HG03460 (cell line): ENCODE measurements around the gene MT1H.

Source experiments
- ATAC-seq: cut with Tn5 transposase; IDR thresholded peaks from one replicate; pipeline ENCODE4 v1.9.1; 2021; ENCODE audit not compliant: unreplicated experiment

Gene MT1H

DNA sequence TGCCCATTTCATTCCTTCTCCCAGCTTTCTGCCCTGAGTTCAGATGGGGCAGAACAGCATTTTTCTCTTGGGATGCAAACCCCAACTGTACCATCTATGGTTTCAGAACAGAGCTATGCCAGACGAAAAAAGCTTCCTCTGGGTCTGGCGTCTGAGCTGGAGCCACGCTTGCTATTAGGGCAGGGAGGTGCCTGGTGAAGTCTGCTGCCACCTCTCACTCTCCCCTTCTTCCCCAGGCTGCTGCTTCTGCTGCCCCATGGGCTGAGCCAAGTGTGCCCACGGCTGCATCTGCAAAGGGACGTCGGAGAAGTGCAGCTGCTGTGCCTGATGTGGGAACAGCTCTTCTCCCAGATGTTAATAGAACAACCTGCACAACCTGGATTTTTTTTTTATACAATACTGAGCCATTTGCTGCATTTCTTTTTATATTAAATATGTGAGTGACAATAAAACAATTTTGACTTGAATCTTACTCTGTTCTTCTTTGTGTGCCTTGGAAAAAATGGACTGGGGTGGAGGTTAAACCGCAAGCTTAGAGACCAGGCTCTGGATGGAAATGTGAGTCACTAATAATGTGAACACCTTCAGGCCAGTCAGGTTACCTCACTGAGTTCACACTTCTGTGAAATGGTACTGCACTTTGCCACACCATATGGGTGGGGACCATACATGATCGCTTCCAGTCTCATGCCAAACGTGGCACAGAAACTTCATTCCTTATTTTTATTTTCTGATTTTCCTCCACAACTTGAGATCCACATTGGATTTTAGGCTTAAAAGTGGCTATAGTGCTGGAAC, 32.8 kb upstream of the MT1H start:
- no peak for ATAC-seq

DNA sequence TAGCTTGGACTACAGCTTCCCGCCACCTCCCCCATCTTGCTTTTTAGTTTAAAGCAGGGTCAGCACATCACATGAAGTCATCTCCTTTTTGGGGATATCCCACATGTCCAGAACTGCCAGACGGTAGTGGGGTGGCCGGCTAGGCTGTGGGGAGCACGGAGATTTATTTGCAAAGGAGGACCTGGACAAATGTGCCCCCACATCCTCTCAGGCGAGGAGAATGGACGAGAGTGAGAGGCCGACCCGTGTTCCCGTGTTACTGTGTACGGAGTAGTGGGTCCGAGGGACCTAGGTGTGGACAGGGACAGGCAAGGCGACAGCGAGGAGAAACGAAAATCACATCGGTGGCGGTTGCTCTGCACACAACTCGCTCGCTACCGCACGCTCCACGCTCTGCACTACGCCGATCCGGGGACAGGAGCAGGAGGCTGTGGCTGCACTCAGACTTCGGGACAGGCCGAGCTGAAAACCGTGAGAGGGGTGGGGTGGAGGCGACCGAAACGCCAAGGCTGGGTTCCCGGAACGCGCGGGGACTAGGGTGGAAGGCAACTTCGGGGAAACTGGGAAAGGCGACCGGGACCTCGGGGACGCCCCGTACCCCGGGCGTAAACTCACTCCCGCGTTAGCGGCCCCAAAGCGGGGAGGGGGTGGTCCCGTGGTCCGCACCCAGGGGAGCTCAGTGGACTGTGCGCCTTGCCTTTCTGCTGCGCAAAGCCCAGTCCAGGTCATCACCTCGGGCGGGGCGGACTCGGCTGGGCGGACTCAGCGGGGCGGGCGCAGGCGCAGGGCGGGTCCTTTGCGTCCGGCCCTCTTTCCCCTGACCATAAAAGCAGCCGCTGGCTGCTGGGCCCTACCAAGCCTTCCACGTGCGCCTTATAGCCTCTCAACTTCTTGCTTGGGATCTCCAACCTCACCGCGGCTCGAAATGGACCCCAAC, 31.5 kb upstream of the MT1H start, which contains the start of gene MT1A:
MT1A (plus strand) TSS at position 853 of the 937 bp plus-strand sequence; CDS start at position 926, 73 bp downstream.
- ATAC-seq, result no peak

DNA sequence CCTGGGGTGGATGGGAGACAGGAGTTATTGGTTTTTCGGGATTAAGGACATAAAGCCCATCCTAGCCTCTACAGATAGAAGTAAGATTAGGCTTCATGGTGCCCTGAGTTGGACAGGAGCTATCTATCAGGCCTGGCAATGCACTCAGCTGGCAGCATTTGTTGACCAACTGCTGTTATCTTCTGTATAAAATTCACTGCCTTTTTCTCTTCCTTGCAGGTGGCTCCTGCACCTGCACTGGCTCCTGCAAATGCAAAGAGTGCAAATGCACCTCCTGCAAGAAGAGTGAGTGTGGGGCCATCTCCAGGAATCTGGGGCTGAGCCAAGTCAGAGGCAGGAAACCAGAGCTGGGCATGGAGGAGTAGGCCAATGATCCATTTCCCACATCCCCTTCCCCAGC, 30.6 kb upstream of the MT1H start:
- ATAC-seq, result no peak

DNA sequence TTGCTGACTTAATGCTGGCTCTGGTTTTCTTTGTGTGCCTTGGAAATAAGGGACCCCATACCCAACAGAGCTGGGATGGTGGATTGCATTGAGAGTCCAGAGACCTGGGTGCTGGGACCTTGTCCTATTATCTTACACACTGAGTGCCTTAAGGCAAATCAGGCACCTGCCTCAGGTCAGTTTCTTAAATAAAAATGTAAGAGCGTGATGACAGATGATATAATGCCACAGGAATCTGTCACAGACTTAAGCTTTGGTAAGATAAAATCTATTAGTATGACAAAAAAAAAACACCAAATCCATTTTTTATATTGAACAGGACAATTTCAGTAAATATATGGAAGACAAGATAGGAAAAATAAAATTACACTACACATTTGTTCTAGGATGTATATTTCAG, 29.5 kb upstream of the MT1H start:
- ATAC-seq, result no peak

DNA sequence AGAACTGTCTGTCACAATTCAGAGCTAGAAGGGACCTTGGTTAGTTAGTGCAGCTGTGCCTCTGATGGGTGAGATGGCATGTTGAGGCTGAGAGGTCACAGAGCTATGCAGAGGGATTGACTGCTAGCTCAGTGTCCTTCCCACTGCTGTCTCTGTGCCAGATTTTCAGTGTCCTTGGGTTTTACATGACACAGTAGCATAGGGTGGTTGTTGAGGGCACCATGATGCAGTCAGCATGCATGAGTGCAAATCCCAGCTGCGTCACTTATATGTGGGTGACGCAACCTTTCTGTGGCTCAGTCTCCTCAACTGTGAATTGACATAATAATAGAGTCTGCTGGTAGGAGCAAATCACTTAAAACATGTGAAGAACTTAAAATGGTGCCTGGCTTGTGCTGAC, 28.4 kb upstream of the MT1H start:
- no peak for ATAC-seq

DNA sequence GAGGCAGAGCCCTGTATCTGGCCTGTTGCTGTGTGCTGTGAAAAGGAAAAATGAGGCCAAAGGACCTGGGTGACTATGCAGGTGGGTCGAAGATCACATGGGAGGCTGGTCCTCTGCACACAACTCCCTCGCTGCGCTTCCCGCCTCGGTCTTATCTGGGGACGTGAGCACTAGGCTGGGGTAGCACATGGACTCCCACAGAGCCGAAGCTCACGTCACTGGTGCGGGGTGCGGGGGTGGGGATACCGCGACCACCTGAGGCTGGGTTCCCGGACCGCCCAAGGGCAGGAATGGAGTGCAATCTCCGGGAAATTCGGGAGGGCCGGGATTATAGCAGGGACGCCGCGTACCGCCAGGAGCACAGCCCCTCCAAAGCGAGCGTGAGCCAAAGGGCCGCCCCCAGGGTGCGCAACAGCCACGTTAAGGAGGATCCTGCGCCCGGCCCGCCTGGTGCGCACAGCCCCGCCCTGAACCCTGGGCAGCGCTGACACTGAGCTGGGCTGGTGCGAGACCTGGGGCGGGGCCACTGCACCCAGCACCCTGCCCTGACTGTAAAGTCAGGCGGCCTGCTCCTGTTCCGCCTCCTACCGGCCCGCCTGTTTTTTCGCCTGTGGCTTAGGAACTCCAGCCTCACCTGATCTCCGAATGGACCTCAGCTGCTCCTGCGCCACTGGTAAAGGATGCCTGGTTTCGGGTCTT, 26.4 kb upstream of the MT1H start:
- ATAC-seq, result peak; percentile 77

DNA sequence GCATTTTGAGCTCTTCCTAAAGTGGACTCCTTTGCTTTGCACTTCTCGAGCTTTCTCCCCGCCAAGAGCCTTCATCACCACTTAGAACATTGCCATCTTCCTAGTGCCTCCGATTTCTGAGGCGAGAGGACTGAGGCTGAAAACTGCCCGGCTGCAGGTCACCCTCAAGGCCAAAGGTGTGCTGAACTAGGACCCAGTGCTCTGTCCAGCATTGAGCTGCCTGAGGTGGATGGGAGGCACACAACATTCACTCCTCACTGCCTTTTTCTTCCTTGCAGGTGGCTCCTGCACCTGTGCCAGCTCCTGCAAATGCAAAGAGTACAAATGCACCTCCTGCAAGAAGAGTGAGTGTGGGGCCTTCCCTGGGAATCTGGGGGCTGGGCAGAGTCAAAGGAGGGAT, 25.8 kb upstream of the MT1H start:
- ATAC-seq, result no peak

DNA sequence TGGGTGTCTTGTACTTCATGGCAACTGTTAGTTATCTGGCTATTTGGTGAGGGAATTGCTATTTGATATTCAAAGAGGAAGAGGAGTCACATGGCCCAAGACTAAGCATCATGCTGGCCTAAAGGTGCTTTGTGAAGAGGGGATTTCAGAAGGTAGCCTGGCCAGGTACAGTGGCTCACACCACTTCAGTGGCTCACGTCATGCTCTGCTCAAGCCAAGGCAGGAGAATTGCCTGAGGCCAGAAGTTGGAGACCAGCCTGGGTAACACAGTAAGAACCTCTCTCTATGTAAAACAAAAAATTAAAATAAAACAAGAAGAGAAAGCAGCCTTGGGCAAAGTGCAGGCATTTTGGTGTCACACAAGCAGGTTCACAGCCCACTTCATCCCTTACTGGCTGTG, 24.3 kb upstream of the MT1H start:
- ATAC-seq, result no peak

DNA sequence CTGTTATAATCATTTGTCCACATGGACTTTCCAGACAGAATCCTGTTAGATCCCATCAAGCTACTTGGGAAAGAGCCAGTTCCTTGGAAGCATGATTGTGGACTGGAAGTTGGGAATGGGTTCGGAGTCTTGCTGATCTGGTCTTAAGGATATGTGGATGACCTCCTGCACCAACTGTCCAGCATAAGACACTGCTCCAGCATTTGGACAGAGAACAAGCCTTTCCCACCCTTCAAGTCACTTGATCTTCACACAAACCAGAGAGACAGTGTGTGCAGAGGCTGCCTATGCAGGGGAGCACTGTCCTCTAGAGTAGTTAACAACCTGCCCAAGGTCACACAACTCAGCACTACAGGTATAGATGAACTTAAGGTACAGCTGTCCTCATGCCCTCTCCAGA, 23.8 kb upstream of the MT1H start:
- ATAC-seq, result no peak

DNA sequence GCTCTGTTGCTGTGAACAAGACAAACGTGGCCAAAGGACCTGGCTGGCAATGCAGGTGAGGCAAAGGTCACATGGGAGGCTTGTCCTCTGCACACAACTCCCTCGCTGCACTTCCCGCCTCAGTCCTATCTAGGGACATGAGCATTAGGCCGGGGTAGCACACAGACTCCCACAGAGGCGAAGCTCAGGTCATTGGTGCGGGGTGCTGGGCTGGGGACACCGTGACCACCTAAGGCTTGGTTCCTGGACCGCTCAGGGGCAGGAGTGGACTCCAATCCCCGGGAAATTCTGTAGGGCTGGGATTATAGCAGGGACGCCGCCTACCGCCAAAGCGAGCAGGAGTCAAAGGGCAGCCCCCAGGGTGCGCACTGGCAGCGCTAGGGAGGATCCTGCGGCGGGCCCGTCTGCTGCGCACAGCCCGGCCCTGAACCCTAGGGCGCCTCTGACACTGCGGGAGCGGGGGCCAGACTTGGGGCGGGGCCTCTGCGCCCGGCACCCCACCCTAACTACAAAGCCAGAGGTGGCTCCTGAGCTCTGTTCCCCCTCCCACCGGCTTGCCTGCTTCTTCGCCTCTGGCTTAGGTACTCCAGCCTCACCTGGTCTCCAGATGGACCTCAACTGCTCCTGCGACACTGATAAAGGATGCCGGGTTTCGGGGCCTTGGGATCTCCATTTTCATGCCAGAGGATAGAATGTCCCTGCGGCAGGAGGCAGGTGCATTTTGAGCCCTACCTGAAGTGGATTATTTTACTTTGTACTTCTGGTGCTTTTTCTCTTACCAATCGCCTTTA, 21.8 kb upstream of the MT1H start:
- no peak for ATAC-seq

DNA sequence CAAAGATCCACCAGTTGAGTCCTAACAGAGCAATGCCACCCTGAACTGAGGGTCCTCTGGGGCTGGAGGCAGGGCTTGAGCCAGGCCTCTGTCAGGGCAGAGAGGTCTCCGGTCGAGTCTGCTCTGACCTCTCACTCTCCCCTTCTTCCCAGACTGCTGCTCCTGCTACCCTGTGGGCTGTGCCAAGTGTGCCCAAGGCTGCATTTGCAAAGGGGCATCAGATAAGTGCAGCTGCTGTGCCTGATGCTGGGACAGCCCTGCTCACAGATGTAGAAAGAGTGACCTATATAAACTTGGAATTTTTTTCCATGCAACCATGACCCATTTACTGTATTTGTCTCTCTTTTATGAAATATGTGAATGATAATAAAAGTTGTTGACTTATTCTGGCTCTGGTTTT, 20.3 kb upstream of the MT1H start:
- ATAC-seq, result no peak

DNA sequence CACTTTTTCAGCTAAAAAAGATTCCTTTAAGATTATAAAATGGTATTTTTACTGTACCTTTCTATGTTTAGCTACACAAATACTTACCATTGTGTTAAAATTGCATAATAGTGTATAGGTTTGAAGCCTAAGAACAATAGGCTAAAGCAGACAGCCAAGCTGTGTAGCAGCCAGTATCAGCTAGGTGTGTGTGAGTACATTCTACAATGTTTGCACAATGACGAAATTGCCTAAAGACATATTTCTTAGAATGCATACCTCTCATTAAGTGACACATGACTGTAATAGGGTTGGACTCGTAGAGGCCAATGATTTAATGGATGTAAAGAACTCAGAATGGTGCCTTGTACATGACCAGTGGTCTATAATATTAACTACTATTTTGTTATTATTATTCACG, 19.8 kb upstream of the MT1H start:
- no peak for ATAC-seq

DNA sequence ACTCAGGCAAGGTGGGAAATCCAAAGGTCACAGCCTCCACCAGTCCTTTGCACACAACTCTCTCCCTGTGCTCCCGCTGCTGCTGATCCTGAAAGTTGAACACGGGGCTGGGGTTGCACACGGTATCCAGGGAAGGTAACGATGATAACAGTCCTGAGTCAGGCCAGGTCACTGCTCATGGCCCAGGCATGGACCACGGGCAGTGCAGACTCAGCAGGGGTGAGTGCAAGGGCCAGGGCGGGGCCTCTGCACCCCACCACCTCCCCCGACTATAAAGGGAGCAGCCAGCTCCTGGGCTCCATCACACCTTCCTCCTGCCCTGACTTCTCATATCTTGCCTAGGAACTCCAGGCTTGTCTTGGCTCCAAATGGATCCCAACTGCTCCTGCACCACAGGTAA, 18.0 kb upstream of the MT1H start, which contains the start of gene MT1B:
MT1B (plus strand) TSS at position 301 of the 400 bp plus-strand sequence; CDS start at position 369, 68 bp downstream.
- ATAC-seq, result no peak

DNA sequence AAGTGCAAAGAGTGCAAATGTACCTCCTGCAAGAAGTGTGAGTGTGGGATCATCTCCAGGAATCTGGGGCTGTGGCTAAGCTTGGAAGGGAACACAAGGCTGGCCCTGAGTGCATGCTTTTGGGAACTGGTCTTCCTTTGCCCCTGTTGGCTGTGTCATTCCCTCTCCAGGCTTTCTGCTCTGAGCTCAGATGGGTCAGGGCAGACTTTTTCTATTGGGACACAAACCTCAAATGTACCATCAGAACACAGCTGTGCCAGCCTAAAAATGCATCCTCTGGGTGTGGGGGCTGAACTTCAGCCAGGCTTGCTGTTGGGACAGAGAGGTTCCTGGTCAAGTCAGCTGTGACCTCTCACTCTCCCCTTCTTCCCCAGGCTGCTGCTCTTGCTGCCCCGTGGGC, 17.0 kb upstream of the MT1H start:
- no peak for ATAC-seq

DNA sequence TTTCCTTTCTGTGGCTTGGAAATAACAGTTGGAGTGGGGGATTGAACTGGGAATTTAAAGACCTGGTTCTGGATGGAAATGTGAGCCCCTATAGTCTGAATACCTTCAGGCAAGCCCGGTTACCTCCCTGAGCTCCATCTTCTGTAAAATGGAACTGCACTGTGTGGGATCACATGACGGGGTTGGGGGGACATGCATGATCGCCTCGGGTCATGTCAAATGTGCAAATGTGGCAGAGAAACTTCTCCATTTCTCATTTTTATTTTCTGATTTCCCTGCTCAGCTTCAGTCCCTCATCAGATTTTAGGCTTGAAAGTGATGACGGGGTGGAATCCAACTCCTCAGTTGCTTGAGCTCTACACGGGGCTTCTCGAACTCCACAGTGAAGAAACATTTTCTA, 16.4 kb upstream of the MT1H start:
- ATAC-seq, result no peak

DNA sequence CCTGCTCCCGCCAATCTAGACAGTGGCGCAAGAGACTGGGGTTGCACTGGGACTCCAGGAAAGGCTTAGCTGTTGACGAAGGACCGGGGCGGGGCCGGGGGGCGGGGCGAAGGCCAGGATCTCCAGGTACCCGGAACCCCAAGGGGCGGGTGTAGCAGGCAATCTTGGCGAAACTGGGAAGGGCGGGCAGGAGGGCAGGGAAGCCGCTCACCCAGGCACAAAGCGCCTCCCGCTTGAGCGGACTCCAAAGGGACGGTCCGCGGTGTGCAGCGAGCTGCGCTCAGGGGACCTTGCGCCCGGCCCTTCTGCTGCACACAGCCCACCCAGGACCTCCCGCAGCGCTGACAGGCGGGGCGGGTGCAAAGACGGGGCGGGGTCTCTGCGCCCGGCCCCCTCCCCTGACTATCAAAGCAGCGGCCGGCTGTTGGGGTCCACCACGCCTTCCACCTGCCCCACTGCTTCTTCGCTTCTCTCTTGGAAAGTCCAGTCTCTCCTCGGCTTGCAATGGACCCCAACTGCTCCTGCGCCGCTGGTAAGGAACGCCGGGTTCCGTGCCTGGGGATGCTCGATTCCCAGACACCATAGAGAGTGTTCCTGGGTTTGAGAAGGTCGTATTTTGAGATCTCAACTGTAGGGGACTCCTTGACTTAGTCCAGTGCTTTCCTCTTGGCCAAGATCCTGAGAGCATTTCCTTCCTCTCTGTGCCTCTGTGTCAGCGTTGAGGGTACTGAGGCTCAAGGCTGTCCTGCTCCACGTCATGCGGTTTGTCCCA, 11.9 kb upstream of the MT1H start, which contains the start of gene MT1F:
MT1F (plus strand) TSS at position 405 of the 772 bp plus-strand sequence; CDS start at position 505, 100 bp downstream.
- no peak for ATAC-seq

DNA sequence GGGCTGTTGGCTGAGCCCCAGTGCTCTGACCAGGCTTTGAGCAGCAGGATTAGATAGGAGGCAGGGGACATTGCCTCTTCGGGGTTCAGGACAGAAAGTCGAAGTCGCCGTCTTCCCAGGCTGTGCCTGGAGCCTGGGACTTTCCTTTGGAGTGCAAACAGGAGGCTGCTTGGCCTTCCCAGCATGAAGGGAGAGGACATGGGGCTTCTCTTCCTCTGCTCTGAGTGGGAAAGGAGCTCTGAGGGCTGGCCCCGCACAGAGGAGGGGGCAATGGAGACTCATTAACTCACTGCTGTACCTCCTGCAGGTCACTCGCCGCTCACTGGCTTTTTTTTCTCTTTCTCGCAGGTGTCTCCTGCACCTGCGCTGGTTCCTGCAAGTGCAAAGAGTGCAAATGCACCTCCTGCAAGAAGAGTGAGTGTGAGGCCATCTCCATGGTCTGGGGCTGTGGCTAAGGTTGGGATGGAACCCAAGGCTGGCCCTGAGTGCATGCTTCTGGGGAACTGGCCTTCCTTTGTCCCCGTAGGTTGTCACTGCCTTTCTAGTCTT, 11.2 kb upstream of the MT1H start:
- no peak for ATAC-seq

DNA sequence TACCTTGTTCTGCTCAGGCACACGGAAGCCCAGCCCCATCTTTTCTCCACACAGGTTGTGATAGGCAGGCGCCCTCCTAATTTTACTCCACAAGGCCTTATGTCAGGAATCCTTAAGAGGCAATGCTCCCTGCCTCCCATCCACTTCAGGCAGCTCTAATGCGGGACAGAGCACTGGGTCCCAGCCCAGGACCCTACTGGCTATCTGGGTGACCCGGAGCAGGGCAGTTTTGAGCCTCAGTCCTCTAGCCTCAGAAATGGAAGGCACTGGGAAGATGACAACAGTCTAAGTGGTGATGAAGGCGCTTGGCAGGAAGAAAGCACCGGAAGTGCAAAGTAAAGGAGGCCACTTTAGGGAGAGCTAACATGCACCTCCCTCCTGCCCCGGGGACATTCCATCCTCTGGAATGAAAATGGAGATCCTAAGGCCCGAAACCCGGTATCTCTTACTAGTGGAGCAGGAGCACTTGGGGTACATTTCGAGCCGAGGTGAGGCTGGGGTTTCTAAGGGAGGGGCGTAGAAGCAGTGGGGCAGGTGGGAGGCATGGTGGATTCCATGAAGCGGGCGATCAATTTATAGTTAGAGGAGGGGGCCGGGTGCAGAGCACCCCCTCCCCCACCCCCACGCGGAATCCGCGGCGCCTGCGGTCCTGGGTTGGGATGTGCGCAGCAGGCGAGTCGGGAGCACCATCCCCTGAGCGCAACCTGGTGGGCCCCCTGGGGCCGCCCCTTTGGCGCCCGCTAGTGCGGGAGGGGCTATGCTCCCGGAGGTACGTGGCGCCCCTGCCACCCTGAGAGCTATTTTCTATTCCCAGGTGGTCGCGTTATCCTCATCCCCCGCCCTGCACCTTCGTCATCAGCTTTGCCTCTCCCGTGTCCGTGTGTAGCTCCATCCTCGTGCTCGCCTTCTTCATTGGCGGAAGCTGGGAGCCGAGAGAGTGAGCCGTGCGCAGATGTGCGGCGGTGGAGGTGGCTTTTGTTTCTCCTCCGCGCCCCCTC, 7.0 kb upstream of the MT1H start:
- ATAC-seq, result no peak
